DMS53 treated with DMSO at 0.1 percent for 48 hours (cell line): Measurements from ENCODE around the gene CCNYL1.
"Not testable (repeated sequence)": the region's sequence is repeated elsewhere in the genome, so short reads cannot be mapped to it uniquely, and the experiment has no call there.

ENCODE experiments used
- DNase-seq: peaks from one replicate; lab custom pipeline; 2025; ENCODE audit not compliant: unreplicated experiment; lab: John Stamatoyannopoulos, UW

Gene CCNYL1

DNA sequence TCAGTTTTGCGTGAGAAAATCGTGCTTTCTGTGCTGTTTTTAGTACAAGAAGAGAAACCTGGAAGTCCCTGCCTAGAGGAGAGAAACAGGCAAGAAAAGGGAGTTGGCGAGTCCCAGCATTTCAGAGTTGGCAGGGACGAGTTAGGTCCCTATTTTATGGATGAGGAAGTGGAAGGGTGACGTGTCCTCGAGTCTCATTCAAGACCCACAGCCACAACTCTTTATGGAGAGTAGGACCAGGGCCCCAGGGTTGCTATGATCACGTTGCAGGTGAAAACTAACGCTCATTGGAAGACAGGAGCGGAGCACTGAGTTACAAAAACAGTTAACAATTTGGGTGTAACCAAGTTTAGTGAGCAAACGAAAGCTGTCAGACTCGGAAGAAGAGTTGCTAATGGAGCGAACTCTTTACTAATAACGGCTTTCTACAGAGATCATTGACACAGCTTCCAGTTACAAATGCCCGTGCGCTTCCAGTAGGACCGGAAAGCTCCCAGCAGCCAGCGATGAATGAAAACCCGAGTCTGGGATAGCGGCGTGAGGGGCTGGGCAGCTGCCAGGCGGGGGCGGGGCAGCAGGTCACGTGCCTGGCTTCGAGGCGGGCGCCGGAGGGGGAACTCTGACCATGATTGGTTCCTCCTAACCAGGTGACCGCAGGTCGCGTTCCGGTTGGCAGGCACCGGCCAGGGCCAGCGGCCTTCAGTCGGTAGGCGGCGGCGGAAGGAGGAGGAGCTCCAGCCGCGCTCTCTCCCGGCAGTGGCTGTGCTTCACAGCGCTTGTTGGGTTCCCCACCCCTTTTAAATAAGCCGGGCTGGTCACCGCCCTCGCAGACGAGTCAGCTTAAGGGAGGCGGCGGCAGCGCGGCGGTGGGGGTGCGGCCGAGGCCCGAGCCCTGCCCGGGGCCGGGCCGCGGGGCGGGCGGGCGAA, at the start of gene CCNYL1:
Gene CCNYL1, plus strand, starts transcription at position 827 of the 927 bp plus-strand sequence. CDS start 257 bp downstream, outside the sequence.
- peak; percentile 98 for DNase-seq

GRCh38 chr2:207662203-207662602, 49.2 kb upstream of the CCNYL1 start:
- no peak for DNase-seq

- DNase-seq = no peak
Measured at GRCh38 chr2:207663870-207664545, 47.4 kb upstream of the CCNYL1 start.

DNA sequence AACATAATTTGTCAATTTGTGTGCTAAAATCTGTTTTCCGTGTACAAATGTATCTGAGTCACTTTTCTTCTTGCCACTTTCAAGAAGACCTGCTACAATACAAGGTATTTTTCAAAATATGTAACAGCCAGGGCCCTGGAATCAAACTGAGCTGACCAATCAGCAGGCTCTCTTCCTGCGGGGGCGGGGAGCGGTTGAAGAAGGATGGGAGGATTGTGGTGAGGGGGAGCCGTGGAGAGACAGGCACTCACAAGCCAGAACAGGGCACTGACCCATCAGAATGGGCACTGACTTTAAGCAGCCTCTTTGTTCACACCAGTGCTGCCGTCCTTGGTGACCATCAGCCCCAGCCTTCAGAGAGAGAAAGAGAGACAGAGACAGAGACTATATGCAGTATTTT, 40.6 kb upstream of the CCNYL1 start:
- DNase-seq = no peak

- DNase-seq = no peak
Measured at GRCh38 chr2:207673431-207673830, 38.0 kb upstream of the CCNYL1 start.

DNA sequence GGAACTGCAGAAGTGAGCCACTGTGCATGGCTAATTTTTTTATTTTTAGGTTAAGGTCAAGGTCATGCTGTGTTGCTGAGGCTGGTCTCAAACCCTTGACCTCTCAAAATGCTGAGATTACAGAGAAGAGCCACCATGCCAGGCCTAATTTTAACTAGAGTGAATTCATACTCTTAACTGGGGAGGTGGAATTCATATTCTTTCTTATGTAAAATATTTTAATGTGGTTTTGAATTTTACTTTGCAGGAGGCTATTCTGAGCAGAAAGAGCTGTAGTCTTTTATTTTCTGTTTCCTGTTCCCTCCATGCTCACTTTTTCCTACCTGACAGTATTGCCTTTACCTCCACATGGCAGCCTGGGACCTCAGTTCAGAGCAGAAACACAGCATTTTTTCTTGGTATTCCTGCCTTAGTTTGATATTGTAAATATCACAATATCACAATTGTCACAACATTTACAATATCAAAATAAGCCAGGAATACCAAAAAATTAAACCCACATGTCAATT, 37.1 kb upstream of the CCNYL1 start:
- no peak for DNase-seq

DNA sequence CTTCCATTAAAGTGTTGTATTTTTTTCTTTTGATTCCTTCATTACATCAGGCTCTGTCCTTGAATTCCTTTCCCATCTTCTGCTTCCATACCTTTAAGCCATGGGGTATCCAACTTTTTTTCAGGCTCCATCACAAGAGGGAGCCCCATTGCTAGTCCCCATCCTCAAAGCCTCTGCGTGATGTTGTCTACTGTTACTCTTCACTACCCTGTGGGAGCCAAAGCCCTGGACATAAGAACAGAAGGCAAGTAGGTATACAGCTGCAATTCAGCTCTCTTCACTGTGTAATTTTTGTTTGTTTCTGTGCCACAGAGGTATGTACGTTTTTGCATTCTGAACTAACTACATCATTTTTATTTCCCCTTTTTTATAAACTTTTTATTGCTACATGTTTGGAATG, 36.6 kb upstream of the CCNYL1 start:
- no peak for DNase-seq

DNA sequence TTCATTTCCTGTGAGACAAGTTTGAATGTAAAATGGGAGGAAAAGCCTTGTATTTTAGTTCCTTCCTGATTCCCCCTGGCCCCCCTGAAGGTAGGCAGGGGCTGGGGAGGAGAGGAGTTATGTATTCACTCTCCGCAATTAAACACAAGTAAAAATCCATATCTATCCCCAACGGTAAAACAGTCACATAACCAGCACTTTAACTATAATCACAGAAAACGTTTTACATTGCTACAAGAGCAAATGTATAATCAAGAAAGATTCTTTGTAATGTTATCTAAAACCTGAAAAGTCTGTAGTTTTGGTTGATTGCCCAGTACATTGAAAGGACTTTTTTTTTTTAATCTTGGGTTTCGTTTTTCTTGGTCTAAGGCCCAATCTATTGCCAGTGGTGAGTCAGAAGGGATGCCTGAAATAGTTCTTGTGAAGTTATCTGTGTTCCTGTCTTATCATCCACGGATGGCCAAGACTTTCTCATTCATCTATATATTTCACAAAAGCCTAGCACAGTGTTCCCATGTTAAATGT, 34.5 kb upstream of the CCNYL1 start:
- DNase-seq = no peak

- DNase-seq = no peak
Measured at GRCh38 chr2:207681431-207681830, 30.0 kb upstream of the CCNYL1 start.

DNA sequence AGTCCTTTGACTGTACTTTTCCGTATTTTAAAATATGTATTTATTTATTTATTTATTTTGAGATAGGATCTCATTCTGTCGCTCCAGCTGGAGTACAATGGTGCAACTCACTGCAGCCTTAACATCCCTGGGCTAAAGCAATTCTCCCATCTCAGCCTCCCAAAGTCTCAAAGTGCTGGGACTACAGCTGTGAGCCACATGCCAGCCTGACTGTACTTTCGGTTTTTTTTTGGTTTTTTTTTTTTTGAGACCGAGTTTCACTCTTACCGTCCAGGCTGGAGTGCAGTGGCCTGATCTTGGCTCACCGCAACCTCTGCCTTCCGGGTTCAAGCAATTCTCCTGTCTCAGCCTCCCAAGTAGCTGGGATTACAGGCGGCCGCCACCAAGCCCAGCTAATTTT, 28.9 kb upstream of the CCNYL1 start:
- DNase-seq = no peak

DNA sequence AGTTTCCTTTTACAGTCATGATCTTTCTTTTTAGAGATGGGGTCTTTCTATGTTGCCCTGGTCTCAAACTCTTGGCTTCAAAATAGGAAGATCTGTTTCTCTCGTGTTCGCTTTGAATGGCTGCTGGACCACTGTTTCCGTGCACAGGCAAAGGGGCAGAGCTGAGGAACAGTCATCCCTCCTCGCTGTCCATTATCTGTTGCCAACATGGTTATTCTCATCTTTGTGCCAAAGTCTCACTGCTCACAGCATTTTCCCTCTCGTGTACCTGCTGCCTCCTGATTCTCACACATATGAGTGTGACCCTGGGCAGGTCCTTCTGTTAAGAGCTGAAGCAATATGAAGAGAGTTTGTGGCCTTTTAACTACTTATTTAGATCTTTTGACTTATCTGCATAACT, 28.0 kb upstream of the CCNYL1 start:
- no peak for DNase-seq

DNA sequence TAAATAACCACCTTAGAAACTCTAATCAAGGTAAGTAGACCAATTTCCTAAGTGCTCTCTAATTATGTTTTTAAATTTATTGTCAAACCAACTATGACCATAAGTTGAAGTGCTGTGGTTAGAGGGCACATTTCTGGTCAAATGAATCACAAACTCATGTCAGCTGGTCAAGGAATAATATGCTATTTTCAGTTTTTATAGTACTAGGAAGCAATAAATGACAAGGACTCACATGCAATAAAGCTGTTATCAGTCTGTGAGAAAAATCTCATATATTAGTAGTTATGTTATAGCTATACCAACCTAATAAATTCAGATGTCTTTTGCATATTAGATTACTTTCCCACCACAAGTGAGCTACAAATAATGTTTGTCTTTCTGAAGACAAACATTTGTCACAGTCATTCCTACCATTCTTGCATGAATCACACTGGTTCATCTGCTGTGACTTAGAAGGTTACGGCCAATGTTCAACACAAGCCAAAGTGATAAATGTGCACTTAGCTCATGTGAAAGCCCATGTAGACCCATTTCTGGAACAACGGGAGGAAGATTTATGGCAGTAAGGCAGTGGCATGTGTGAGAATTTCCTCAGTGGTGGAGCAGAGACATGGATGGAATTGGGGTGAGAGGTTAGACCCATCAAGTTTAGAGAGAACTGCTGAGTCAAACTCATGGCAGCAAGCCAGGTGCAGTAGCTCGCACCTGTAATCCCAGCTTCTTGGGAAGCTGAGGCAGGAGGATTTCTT, 27.4 kb upstream of the CCNYL1 start:
- DNase-seq = peak; percentile 35

DNA sequence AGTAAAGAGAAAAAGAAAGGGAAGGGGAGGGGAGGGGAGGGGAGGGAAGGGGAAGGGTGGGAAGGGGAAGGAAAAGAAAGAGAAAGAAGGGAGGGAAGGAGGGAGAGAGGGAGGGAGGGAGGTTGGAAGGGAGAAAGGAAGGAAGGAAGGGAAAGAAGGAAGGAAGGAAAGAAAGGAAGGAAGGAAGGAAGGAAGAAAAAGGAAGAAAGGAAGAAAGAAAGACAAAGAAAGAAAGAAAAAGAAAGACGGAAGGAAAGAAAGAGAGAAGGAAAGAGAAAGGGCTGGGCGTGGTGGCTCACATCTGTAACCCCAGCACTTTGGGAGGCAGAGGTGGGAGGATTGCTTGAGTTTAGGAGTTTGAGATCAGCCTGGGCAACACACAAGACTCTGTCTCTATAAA, 24.6 kb upstream of the CCNYL1 start:
- no peak for DNase-seq

GRCh38 chr2:207688597-207688996, 22.8 kb upstream of the CCNYL1 start:
- no peak for DNase-seq

DNA sequence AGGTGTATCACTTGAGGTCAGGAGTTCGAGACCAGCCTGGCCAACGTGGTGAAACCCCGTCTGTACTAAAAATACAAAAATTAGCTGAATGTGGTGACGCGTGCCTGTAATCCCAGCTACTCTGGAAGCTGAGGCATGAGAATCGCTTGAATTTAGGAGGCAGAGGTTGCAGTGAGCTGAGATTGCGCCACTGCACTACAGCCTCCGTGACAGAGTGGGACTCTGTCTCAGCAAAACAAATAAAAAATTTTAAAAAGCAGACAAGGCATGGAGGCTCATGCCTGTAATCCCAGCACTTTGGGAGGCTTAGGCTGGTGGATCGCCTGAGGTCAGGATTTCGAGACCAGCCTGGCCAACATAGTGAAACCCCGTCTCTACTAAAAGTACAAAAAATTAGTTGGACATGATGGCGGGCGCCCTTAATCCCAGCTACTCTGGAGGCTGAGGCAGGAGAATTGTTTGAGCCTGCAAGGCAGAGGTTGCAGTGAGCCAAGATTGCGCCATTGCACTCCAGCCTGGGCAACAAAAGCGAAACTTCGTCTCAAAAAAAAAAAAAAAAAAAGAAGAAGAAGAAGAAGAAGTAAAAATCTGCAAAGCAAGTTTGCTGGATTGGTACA, 20.5 kb upstream of the CCNYL1 start:
- not testable (repeated sequence) for DNase-seq

- no peak for DNase-seq
Measured at GRCh38 chr2:207692206-207693065, 19.0 kb upstream of the CCNYL1 start.

- DNase-seq = no peak
Measured at GRCh38 chr2:207693641-207694249, 17.7 kb upstream of the CCNYL1 start.

DNA sequence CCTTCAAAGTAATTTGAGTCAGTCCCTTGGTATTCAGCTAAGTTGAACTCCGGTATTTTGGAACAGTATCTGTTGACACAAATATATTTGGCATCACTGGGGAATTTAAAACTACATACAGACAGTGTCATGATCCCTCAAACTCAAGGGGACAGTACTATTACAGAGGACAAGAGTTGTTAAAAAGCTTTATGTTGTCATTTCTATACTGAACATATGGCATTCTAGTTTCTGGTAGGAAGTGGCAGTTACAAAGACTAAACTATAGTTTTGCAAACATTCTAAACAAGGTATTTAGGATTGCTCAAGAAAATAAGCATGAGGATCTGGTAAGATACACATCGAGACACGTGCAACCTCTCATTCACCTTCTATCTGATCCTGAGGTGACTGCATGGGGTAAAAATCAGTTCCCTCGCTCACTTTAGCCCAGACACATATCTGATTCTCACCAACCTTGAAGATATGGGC, 16.6 kb upstream of the CCNYL1 start:
- no peak for DNase-seq

GRCh38 chr2:207695293-207695692, 16.1 kb upstream of the CCNYL1 start:
- DNase-seq = no peak
